ENCODE results near the gene THRB. TPM values are rescaled to one million over a fixed set of nuclear protein-coding genes. Genes with fewer than 3 reads are reported as not detected.

The THRB gene
- total RNA-seq, 2 donors from 2014 or later, result 1.2 TPM; not detected in 1

DNA sequence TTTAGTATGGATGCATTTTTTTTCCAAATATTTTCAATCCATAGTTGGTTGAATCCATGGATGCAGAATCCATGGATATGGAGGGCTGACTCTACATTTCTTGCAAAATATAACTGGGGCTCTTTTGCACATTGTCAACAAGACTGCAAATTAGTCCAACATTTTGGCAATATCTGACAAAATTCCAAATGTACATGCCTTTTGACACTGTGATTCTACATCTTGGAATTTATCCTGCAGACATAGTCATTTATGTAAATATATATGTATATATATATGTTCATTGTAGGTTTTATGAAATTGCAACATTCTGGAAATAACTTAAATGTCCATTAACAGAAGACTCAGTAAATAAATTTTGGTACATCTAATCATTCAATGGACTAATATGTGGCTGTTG, 203.0 kb downstream of the THRB start:
- Mint-ChIP-seq H3K4me3 (no peak overlapping the region), H3K36me3 (ENCODE audit: low read depth) (no peaks in the 10 kb centered on the region), H3K27ac (no peak overlapping the region), H3K27me3 (peaks cover 6% of the 10 kb centered on the region), H3K4me1 (no peaks in the 10 kb centered on the region)
- DNase-seq, result no peak
- no peaks in the 10 kb centered on the region for H3K9me3 ChIP-seq (ENCODE audit: control insufficient read depth, low read length, poor library complexity, severe bottlenecking)
- no peak for ATAC-seq

DNA sequence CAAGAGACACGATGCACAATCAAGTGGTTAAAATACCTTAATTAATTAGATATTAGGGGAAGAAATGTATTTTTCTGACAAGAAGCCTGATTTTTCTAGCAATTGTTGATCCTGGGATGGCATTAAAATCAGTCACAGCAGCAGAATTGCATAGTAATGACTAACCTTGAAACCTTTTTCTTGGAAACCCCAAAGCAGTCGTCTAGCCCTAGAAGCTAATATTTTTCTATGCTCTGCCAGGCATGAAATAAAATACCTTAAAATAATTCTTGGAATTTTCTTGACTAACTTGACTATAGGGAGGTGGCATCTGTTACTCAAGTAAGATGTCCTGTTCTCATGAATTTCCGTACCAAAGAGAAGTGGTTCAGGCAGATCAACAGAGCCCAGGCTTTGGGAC, 204.1 kb downstream of the THRB start:
- H3K4me1 Mint-ChIP-seq, result no peaks in the 10 kb centered on the region
- H3K4me3 Mint-ChIP-seq, result no peak overlapping the region
- H3K27ac Mint-ChIP-seq, result no peak overlapping the region
- ATAC-seq (no peak), DNase-seq (no peak)
- H3K27me3 Mint-ChIP-seq, result no peaks in the 10 kb centered on the region
- H3K36me3 Mint-ChIP-seq (ENCODE audit: low read depth), result no peaks in the 10 kb centered on the region
- no peaks in the 10 kb centered on the region for H3K9me3 ChIP-seq (ENCODE audit: control insufficient read depth, low read length, poor library complexity, severe bottlenecking)

DNA sequence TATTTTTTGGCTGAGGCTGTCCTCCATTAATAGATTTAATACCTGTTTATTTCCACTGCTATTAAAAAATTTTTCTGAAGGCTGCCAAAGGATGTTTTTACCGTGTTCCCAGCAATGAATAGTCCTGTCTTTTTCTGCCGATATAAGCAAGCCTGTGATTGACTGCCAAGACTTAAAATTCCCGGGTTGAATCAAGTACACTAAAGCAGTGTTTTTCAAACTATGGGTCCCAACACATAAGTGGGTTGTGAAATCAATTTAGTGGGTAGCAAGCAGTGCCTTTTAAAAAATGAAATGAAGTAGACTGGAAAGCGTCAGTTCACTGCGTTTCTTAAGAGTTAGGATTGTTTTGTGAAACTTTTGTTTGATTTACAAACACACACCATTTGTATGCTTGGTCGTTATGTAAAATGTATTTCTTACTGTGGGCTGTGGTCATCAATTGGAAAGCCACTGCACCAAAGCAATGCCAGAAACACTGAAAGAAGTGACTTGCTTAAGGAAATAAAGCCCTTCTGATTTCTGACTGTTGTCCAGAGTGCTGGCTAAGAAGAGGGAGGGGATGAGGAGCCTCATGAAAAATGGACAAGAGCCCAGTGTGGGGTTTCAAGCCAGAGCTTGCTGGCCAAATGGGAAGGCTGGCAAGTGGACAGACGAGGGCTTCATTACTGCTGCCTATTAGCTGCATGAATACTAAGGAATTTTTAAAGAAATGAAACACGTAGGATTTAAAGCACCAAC, 206.0 kb downstream of the THRB start:
- Mint-ChIP-seq H3K4me3 (no peak overlapping the region), H3K27me3 (no peaks in the 10 kb centered on the region), H3K36me3 (ENCODE audit: low read depth) (no peaks in the 10 kb centered on the region), H3K4me1 (no peaks in the 10 kb centered on the region), H3K27ac (no peak overlapping the region)
- no peaks in the 10 kb centered on the region for H3K9me3 ChIP-seq (ENCODE audit: control insufficient read depth, low read length, poor library complexity, severe bottlenecking)
- ATAC-seq (no peak), DNase-seq (no peak)

DNA sequence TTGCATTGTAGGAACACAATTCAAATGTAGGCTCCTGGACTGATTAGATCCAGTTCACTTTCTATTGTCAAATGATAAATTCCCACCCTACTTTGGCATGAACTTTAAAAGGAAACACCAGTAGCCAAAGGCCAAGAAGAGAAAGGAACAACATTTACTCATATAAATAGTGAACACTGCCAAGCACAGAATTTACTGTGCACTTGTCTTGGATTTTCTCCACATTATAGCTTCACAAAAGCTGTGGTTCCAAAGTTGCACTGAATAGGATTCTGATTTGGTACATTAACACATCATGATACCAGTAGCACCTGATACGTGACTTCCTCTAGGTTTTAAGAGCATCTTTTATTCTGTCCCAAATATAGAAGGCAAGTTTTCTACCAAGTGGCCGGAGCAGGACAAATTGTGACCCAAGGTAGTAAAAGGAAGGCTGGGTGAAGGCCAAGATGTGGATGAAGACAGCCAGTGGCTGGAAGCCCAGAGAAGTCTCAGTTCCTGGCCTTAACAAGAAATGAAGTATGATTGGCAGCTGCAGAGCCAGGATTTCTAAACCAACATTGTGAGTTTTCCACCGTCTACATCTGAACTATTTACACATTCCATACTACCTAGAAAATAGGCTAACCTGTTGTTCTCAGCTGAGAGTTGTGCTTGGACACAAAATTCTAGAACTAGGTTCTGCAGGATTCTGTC, 206.7 kb downstream of the THRB start:
- ATAC-seq, result no peak
- H3K36me3 Mint-ChIP-seq (ENCODE audit: low read depth), result no peaks in the 10 kb centered on the region
- DNase-seq, result no peak
- H3K27me3 Mint-ChIP-seq, result no peaks in the 10 kb centered on the region
- H3K9me3 ChIP-seq (ENCODE audit: control insufficient read depth, low read length, poor library complexity, severe bottlenecking), result no peaks in the 10 kb centered on the region
- no peaks in the 10 kb centered on the region for H3K4me1 Mint-ChIP-seq
- H3K4me3 Mint-ChIP-seq, result no peak overlapping the region
- H3K27ac Mint-ChIP-seq, result no peak overlapping the region

DNA sequence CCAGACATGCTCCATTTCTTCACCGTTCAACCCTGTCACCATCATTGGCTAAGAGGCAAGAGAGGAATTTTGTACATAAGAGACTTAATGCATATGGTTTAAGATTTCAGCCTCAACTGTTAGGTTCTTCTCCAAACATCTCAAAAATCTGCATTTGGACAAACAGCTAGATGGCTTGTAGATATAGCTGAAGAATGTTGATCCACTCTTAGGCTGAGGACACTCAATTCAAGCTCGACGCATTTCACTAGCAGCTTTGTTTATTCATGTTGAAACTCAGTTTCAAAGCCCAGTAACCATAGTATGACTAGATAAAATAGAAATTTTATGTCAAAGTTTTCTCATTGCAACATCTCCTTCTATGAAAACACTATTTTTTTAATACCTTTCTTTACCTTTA, 208.2 kb downstream of the THRB start:
- ATAC-seq, result no peak
- DNase-seq, result no peak
- H3K9me3 ChIP-seq (ENCODE audit: control insufficient read depth, low read length, poor library complexity, severe bottlenecking), result no peaks in the 10 kb centered on the region
- Mint-ChIP-seq H3K4me3 (no peak overlapping the region), H3K27me3 (no peaks in the 10 kb centered on the region), H3K27ac (no peak overlapping the region), H3K36me3 (ENCODE audit: low read depth) (no peaks in the 10 kb centered on the region), H3K4me1 (no peaks in the 10 kb centered on the region)

DNA sequence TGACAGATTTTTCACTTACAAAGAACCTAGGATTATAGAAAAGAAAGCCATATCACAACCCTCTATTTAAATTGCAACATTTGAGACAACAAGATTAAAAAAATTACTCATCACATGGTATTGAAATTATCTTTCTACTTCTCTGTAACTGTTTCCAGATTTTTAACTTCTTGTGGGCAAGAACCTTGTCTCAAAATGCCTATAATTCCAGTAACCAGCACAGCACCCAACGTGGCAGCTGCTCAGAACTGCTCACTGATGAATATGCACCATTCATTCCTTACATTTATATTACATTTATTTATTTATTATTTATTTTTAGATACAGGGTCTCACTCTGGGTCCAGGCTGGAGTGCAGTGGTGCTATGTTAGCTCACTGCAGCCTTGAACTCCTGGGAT, 216.1 kb downstream of the THRB start:
- H3K9me3 ChIP-seq (ENCODE audit: control insufficient read depth, low read length, poor library complexity, severe bottlenecking), result no peaks in the 10 kb centered on the region
- H3K36me3 Mint-ChIP-seq (ENCODE audit: low read depth), result peaks cover 2% of the 10 kb centered on the region
- no peak overlapping the region for H3K27ac Mint-ChIP-seq
- DNase-seq, result no peak
- peaks cover 9% of the 10 kb centered on the region for H3K27me3 Mint-ChIP-seq
- ATAC-seq, result no peak
- no peak overlapping the region for H3K4me3 Mint-ChIP-seq
- H3K4me1 Mint-ChIP-seq, result no peaks in the 10 kb centered on the region

DNA sequence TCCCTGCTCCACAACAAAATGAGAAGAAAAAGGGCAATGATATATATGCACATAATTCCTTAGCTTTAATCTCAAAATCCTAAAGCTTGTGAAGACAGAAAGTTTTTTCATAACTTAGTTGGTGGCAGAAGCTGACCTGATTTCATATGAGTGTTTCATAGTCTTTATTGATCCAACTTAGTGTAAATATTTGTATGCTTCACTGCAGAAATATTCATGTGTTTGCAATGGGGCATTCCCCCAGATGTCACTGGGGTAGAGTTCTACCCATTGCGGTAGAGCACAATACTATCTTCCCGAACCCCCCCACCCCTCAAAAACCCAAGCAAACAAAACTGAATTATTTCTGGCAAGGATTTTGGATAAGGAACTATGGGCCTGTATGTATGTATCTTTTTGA, 221.2 kb downstream of the THRB start:
- Mint-ChIP-seq H3K4me3 (no peak overlapping the region), H3K4me1 (no peaks in the 10 kb centered on the region), H3K27me3 (peaks cover 9% of the 10 kb centered on the region), H3K36me3 (ENCODE audit: low read depth) (peaks cover 2% of the 10 kb centered on the region), H3K27ac (no peak overlapping the region)
- no peak for DNase-seq
- no peak for ATAC-seq
- H3K9me3 ChIP-seq (ENCODE audit: control insufficient read depth, low read length, poor library complexity, severe bottlenecking), result no peaks in the 10 kb centered on the region

DNA sequence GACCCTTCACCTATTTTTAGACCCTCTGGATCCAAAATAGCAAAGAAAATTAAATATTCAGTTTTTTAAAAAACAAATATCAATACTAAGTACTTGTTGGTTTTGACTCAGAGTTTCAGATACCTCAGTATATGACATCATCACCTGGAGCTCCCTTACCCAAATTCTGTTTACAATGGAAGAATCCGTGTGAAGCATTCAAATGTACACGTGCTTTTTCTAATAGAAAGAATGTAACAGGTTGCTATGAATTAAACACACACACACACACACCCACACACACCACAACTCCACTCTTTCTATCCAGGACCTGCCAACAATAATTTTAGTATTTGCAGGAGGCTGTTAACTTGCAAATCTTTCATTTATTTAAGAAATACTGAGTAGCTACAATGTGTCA, 221.8 kb downstream of the THRB start:
- peaks cover 2% of the 10 kb centered on the region for H3K36me3 Mint-ChIP-seq (ENCODE audit: low read depth)
- ATAC-seq (no peak), DNase-seq (no peak)
- no peak overlapping the region for H3K4me3 Mint-ChIP-seq
- H3K27ac Mint-ChIP-seq, result no peak overlapping the region
- no peaks in the 10 kb centered on the region for H3K9me3 ChIP-seq (ENCODE audit: control insufficient read depth, low read length, poor library complexity, severe bottlenecking)
- no peaks in the 10 kb centered on the region for H3K4me1 Mint-ChIP-seq
- H3K27me3 Mint-ChIP-seq, result peaks cover 13% of the 10 kb centered on the region

DNA sequence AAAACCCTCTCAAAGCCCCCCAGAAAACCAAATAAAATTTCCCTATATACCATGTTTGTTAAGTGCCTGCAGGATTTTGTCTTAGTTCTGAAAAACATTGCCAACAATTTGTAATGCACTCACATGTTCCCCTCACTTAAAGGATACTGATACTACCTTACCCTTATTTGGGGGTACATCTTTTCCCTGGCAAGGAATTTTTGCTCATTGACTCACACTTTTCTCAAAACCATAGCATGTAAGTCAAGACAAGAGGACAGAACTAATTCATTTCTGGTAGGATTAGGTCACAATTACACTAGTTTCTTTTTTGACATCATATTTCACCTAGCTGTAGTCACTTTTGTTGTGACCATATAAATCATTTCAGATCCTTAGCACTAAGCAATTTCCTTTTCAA, 222.2 kb downstream of the THRB start:
- Mint-ChIP-seq H3K4me1 (no peaks in the 10 kb centered on the region), H3K4me3 (no peak overlapping the region), H3K36me3 (ENCODE audit: low read depth) (peaks cover 2% of the 10 kb centered on the region), H3K27ac (no peak overlapping the region), H3K27me3 (peaks cover 17% of the 10 kb centered on the region)
- DNase-seq (no peak), ATAC-seq (no peak)
- no peaks in the 10 kb centered on the region for H3K9me3 ChIP-seq (ENCODE audit: control insufficient read depth, low read length, poor library complexity, severe bottlenecking)

DNA sequence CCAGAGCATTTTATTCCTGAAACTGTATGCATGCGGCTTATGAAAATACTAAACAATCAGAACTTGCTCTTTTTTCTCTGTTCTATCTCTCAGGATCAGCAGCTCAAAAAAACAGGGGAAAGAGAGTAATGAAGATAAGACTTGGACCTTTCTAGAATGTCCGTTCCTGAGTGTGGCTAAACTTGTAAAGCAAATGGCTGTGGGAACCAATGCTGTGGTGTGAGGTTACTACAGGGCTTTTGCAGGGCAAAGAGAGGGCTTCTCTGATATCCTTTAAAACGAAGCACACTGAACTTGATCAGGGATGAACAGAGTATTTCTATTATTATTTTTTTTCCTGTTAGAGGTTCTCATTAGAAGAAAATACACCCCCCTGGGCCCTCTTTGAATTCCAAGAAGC, 223.4 kb downstream of the THRB start:
- no peaks in the 10 kb centered on the region for H3K9me3 ChIP-seq (ENCODE audit: control insufficient read depth, low read length, poor library complexity, severe bottlenecking)
- Mint-ChIP-seq H3K27me3 (peaks cover 20% of the 10 kb centered on the region), H3K36me3 (ENCODE audit: low read depth) (no peaks in the 10 kb centered on the region), H3K27ac (no peak overlapping the region), H3K4me3 (no peak overlapping the region), H3K4me1 (no peaks in the 10 kb centered on the region)
- DNase-seq (no peak), ATAC-seq (no peak)

DNA sequence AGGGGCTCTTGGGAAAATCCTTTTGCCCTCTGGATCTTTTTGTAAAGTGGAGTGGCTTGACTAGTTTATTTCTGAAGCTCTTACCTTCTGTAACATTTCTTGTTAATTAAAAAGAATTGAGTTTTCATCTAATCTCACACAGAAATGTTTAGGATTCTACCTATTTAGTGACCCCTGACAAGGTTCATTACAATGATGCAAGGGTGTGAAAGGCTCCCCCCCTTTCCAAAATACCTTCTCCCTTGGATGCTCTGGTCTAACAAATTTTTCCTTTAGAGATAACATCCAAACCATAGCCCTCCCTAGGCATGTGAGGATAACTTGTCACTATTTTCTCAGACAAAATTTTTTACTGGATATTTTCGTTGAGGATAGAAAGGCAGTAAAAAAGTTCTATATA, 223.9 kb downstream of the THRB start:
- H3K9me3 ChIP-seq (ENCODE audit: control insufficient read depth, low read length, poor library complexity, severe bottlenecking), result no peaks in the 10 kb centered on the region
- DNase-seq, result no peak
- Mint-ChIP-seq H3K27ac (no peak overlapping the region), H3K36me3 (ENCODE audit: low read depth) (no peaks in the 10 kb centered on the region), H3K4me3 (no peak overlapping the region), H3K27me3 (peaks cover 18% of the 10 kb centered on the region), H3K4me1 (no peaks in the 10 kb centered on the region)
- ATAC-seq, result no peak

DNA sequence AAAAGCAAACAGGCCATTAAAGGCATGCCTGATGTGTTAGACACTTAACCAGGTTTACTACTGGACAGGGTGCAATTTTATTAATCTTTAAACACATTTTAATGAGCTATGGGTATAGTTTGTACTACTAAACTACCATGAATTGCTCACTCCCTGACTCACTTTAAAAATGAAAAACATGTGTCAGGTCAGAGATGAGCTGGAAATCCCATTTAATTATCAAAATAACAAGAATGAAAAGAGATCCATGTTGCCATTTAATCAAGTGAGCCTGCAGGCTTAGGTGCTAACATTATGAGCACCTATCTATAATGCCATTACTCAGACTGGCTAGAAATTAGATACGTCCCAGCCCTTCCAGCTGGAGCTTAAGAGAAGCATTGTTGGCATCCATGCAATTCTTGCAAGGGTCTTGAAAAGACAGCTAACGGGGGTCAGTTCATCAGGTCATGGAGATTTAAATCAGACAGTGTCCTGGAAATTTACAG, 224.4 kb downstream of the THRB start:
- no peak for ATAC-seq
- no peak overlapping the region for H3K27ac Mint-ChIP-seq

DNA sequence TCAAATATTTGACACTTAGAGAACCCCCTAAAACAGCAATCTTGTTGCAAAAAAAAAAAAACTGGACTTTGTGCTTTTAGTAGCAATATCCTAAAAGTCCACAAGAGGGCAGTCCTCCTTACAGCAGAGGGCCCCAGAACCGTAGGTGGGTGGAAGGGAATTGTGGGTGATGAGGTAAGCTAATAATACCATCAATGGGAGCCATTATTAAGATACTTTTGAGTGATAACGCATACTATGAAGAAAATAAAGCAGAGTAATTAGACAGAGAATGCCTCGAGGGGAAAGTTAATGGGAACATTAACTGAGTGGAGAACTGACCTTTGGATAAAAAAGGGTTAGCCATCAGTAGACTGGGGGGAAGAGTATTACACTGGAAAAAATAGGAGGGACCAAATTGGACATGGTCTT, 229.9 kb downstream of the THRB start:
- ATAC-seq (peak; percentile 40), DNase-seq (no peak)
- no peaks in the 10 kb centered on the region for H3K36me3 Mint-ChIP-seq (ENCODE audit: low read depth)
- H3K9me3 ChIP-seq (ENCODE audit: control insufficient read depth, low read length, poor library complexity, severe bottlenecking), result no peaks in the 10 kb centered on the region
- no peak overlapping the region for H3K27ac Mint-ChIP-seq
- no peak overlapping the region for H3K4me3 Mint-ChIP-seq
- peaks cover 2% of the 10 kb centered on the region for H3K4me1 Mint-ChIP-seq
- H3K27me3 Mint-ChIP-seq, result peaks cover 30% of the 10 kb centered on the region

More for the DNA sequence above, 224.4 kb downstream of the THRB start:
- Mint-ChIP-seq H3K27me3 (peaks cover 18% of the 10 kb centered on the region), H3K4me3 (no peak overlapping the region), H3K36me3 (ENCODE audit: low read depth) (no peaks in the 10 kb centered on the region), H3K4me1 (no peaks in the 10 kb centered on the region)
- no peaks in the 10 kb centered on the region for H3K9me3 ChIP-seq (ENCODE audit: control insufficient read depth, low read length, poor library complexity, severe bottlenecking)
- DNase-seq, result no peak

DNA sequence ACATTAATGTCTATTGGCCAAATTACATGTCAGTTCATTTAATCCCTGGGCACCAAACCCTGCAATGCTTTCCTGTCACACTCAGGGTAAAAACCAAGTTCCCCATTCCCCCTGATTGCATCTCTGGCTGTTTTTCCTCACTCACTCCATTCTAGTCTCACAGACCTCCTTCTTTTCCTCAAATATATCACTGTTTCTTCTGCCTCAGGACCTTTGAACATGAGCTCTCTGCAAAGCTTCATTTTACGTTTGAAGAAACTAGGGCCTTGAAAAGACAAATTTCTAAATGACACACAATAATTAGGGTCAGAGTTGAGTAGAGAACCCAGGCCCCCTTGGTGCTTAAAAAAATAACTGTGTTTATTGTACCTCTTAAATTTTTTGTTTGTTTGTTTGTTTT, 230.6 kb downstream of the THRB start:
- Mint-ChIP-seq H3K27me3 (peaks cover 30% of the 10 kb centered on the region), H3K4me1 (peaks cover 5% of the 10 kb centered on the region), H3K27ac (no peak overlapping the region), H3K4me3 (no peak overlapping the region), H3K36me3 (ENCODE audit: low read depth) (no peaks in the 10 kb centered on the region)
- ATAC-seq (no peak), DNase-seq (no peak)
- H3K9me3 ChIP-seq (ENCODE audit: control insufficient read depth, low read length, poor library complexity, severe bottlenecking), result no peaks in the 10 kb centered on the region

All from T-helper 17 cell (primary cell).